GM10847 (cell line): ENCODE results near the gene ANKS6.

Experiments
- POLR2A ChIP-seq: IDR thresholded peaks from 2 replicates; pipeline ENCODE4 v1.6.1; 2011; ENCODE audit not compliant: insufficient read length; ENCODE audit errors: extremely low read depth

Gene ANKS6

DNA sequence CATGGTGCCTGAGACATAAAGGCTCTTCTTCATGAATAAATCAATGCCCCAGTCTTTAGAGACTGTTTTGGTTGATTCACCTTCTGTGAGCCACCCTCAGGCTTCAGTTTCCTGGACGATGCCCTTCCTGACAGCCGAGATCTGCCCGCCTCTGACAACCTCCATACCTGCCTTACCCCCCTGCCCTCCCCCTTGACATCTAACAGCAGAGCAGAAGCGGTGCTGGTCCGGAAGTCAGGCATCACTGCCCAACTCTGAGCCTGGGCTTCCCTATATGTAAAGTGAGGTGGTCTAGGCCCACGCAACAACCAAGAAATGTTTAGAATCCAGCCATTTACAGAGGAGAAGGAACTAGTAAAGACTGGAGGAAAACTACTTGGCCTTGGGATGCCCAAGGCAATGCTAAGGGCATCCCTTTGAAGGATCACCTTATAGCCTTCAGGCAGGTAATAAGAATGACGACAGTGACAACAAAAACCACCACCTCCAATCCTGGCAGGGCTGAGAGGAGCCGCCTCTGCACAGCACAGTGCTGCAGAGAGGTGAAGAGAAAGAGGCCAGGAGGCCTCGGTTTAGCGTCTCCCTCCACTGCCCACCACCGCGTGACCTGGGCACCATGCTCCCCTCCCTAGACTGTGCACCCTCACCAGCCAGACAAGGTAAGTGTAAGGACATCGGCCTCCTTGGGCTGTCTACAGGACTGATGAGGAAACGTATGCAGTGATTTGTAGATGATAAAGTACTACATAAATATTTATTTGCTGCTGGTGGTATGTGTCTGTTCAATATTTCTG lies 52.3 kb downstream of the ANKS6 start:
- no peak for TF ChIP-seq POLR2A

DNA sequence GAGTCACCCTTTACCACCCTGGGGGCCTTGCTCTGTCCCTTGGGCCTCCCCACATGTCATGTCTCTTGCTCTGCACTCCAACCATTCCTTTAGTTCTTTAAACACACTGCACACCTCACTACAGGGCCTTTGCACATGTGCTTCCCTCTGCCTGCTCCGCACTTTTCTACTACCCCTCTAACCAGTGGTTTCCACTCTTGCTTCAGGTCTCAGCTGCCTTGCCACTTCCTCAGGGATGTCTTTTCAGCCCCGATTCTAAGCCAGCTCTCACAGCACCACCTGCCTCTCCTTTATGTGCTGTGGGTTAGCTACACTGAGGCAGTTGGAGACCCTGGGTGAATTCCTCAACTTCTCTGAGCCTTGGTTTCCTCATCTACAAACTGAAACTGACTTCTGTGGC lies 53.0 kb downstream of the ANKS6 start:
- no peak for TF ChIP-seq POLR2A

DNA sequence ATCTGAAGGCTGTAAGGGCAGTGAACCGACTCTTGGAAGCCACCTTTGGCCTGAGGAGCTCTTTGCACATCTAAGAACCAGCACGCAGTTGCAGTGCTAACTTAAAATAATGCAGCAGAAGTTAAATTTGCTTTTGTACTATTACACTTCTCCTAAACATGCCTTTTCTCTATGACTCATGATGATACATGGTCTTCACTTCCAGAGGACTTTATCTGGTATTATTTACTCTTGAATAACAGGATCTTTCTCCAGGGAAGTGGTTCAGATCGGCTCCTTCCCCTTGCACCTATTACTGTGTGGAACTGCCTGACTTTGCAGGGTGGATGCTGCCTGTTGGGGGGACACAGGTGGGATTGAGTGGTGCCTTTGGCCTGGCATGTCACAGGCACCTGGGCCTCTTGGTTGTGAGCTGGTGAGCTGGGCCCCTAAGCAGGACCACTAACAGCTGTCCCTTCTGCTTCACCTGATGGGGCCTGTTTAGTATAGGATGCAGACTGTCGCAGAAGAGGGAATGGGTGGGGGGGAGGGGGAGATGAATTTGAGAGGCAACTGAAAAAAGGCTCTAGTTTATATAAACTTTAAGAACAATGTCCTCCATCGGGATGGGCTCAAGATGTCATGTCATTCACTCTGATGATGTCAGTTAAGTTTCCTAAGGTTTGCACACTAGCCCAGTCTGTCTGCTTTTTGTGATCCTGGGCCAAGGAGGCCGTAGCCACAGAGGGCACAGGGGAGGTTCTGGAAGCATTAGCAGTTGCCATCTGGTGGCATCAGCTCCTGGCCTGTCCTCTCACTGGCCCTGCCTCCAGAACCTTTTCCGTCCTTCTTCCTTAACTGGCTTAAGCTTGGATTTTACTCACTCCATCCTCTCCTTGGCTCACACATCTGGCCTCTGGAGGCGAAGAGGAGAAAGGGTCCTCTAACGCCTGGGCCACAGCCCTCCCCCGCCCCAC lies 53.8 kb downstream of the ANKS6 start:
- TF ChIP-seq POLR2A: no peak

DNA sequence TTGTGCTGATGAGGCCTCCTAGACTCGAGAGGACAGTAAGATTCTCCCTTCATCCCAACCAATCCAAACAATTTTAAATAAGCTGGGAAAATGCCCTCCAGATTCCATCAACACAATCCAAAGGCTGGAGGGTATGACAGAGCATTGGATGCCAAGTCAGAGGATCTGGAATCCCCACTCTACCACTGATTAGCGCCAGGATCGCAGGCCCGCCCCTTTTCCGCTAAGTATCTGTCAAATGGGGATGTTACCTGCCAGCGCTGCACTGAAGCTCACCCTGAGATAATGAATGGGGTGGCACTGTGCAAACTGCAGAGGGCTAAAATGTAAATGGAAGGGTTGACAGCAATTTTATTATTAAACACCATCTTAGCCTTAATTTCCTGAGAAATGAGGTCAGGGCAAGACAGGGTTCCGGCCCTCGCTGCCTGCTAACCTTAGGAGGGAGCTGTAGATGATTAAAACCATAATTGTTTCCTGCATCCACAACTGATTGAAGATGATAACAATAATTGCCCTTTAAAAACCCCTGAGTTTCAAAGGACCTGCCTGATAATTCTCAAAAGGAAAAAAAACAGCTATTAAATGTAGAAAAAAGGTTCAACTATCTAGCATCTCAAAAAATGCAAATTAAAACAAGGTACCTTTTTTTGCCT lies 56.0 kb downstream of the ANKS6 start:
- no peak for TF ChIP-seq POLR2A

DNA sequence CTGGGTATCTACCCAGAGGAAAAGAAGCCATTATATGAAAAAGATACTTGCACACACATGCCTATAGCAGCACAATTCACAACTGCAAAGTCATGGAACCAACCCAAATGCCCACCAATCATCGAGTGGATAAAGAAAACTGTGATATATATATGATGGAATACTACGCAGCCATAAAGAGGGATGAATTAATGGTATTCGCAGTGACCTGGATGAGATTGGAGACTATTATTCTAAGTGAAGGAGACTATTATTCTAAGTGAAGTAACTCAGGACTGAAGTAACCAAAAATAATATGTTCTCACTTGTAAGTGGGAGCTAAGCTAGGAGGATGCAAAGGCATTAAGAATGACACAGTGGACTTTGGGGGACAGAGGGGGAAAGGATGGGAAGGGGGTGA lies 57.6 kb downstream of the ANKS6 start:
- TF ChIP-seq POLR2A: no peak

DNA sequence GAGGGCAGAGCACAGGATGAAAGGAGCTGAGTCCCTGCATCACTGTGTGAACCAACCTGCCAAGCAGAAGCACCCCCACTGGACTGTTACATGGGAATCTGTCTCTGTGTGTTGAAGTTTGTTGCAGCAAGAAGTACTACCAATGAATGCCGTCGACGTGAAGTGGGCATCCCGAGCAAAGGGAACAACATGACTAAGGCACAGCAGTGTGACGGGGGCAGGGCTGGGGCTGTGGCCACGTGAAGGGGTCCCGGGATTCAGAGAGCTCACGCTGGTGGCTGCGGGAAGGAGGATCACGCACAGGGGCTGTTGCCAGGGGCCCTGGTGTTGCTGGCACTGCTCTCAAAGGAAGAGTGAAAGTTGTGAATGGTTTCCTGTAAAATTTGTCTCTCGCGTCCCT lies 60.1 kb downstream of the ANKS6 start:
- no peak for TF ChIP-seq POLR2A

DNA sequence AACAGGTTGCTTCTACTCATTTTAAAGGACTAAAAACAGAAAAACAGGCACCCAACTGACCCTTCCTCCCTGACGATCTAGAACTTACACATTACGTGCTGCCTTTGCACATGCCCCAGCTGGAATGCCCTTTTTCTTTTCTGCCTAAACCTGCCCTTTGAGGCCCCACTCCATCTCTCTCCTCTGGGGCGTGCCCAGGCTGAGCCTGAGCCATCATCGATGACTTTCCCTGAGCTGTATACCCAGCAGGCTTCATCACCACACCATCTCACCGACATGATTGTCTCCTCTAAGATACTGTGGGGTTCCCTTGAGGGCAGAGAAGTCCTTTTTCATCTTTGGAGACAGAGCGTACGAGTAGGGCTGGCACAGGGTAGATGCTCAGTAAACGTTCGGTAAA lies 63.6 kb downstream of the ANKS6 start:
- TF ChIP-seq POLR2A: no peak

DNA sequence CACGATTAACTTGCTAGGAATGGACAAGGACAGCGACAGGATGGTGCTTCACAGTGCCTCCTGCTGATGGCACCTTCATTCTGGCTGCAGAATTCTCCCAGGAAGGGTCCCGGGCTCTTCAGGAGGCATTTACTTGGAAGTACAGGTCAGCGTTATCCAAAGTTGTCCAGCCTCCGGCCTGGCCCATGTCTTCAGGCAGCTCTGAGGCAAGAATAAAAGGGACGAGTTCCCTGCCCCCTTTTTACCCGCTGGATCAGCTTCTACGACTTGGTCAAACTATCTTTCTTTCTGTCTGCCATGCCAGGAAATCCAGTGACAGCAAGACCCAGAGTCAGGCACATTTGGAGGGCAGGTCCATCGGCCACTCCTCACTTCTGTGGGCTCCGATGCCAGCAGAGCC lies 64.3 kb downstream of the ANKS6 start:
- TF ChIP-seq POLR2A: no peak

DNA sequence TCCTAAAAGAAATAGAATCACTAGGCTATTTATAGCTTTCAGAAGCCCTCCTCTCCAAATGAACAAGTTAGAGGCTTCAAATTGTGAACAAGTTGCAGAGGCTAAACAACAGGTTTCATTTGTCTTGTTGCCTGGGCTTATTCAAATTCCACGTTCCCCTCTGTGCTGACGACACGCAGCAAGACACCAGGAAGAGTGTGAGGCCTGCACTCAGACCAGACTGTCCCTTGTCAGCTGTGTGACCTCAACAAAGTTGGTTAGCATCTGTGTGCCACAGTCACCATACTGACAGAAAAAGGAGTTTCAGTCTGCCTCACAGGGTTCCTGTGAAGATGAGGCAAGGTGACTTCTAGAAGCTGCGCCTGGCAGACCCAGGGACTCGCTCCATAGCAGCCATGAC lies 65.5 kb downstream of the ANKS6 start:
- no peak for TF ChIP-seq POLR2A

DNA sequence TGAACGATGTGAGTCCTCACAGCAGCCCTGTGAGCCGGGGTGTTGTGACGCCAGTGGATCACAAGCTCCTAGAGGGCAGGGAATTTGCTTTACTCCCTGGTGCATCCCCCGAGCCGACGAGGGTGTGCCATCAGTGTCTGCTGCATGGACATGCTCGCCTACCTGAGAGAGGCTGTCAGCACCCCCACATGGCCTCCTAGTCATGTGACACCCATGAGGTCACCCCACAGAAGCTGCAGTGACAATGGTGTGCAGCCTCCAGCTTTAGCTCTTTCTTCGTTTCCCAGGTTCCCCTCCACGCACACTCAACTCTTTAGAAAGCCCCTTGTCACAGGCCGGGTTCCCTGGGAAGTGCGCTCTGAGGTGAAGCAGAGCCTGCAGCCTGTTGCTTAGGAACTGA lies 67.9 kb downstream of the ANKS6 start:
- TF ChIP-seq POLR2A: no peak

DNA sequence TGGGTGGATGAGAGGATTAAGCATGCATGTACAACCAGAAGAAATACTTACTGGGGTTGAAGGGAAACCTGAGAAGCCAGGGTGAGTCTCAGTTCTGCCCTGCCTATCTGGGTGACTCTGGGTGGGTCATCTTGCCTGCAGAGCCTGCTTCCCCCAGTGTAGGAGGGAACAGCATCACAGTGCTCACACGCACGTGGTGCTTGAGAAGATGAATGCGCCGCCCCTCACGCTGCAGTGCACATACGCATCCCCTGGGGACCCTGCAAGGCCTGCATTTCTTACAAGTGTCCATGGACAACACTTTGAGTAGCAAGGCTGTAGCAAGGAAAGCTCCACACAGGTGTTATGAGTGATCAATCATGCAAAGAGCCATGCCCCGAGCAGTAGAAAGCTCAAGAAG lies 68.9 kb downstream of the ANKS6 start:
- no peak for TF ChIP-seq POLR2A

DNA sequence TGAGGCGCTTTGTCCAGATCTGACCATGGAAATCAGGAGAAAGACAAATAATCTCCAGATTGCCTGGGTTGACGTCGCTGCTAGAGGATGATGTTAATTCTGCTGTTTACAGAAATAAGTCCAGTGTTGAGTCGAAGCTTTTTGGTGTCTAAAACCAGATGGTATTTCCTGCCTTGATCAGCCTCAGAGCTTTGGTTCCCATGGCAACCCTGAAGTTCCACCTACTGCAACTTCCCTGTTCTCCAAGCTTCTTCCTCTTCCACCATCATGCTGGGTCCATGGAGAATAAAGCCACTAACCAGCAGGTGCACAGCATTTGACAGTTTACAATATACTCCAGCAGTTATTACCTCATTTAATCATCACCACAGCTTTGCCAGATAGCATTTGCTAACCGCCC lies 69.6 kb downstream of the ANKS6 start:
- no peak for TF ChIP-seq POLR2A

DNA sequence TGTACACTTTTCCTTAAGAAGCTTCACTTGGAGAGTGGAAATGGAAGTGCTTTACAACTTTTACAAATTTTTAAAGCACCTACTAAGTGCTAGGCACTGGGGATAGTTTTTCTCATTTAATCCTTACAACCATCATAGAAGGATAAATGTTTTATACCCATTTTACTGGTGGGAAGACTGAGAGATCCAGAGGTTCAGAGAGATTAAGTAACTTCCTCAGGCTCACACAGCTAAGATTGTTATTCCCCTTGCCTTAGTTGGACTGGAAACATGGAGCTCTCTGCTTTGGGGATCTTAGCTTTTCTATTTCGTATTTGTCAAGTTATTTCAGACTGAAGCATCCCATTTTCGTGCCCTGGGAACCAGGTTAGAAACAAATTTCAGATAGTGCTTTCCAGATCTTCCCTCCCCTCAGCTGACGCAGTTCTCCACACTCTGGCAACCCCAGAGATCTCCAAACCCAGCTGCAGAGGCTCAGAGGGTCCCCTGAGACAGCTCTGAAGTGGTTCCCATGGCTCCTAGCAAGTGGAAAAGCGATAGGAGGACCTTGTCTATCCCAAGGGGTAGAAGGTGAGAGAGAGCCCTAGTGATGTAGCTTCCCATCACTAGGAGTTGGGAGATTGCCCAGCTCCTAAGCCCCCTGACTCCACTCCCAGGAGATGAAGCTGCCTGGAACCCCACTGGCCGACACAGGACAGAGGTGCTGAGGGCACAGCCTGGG lies 71.4 kb downstream of the ANKS6 start:
- no peak for TF ChIP-seq POLR2A

DNA sequence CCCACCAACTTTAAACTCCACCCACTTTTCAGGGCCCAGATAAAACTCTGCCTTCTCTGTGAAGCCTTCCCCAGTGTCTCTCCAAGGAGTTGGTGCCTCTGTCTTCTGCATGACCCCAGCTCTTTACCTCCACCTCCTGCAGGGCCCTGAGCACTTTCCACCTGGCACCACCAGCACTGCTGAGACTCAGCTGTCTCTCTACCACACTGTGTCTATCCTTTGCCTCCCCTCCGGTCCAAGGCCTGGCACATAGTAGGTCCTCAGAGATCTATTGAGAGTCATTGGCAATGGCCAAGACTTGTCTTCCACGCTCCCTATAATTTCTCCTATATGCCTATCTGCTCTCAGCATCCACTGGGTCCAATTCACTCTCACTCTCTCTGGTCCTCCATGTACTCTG lies 74.7 kb downstream of the ANKS6 start:
- no peak for TF ChIP-seq POLR2A

DNA sequence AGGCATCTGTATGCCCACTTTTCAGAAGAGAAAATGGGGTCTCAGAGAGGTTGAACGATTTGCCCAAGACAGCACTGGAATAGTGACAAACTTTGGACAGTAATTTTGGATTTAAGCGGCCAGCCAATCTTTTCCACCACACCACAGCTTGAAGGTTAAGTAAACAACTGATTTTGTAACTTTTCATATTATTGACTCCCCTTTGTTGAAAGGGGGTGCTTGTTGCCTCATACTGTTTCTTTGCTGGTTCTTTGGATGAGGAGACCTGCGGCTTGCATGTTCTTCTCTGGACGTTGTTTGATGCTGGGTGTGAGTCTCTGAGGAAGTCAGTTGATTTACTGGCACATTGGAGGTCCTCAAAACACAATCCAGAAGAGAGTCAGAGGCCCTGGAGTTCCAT lies 76.0 kb downstream of the ANKS6 start:
- TF ChIP-seq POLR2A: no peak
